NOMO-1 treated with dmso at 0.1 percent for 144 hours (cell line): ENCODE results near the gene SLC16A8.

Source experiments
- DNase-seq: peaks from one replicate; lab custom pipeline; 2025; ENCODE audit not compliant: unreplicated experiment; lab: John Stamatoyannopoulos, UW

SLC16A8 gene

DNA sequence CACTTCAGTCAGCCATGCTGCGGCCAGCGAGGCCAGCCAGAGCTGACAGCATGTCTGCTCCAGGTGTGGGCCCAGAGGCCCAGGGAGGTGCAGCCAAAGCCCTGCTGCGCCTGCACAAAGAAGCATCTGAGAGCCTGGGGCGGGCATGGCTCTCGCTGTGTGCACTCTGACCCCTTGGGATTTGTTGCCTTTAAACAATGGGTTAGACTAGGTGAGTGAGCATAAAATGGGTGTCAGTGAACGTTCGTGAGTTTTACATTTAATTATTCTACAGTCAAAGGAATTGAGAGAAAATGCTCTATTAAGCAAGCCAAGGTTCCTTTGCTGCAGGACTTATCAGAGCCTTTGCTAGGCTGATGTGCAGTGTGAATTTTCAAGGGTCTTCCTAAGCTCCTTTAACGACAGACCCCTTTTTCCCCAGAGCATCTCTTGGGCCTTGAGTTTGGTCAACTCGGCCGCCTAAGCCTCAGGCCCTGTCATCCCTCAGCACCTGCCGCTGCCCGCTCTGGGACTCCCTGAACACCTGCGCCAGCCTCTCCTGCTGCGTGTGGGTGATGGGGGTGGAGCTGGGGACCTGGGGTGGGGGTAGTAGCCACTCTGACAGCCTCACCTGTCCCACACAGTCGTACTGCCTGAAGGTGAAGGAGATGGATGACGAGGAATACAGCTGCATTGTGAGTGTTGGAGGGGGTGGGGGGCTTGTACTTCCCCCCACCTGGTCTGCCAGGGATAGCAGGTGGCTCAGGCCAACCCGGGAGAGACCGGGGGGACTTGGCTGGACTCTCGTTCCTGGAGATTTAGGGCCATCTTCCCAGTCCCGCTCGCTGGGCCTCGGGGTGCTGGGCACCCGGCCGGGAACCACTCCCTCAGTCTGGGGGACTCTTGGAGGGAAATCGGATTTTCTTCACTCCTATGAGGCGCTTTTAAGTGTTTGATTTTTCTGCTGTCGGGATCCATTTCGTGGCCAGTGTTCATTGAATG lies 10.5 kb downstream of the SLC16A8 start:
- no peak for DNase-seq

DNA sequence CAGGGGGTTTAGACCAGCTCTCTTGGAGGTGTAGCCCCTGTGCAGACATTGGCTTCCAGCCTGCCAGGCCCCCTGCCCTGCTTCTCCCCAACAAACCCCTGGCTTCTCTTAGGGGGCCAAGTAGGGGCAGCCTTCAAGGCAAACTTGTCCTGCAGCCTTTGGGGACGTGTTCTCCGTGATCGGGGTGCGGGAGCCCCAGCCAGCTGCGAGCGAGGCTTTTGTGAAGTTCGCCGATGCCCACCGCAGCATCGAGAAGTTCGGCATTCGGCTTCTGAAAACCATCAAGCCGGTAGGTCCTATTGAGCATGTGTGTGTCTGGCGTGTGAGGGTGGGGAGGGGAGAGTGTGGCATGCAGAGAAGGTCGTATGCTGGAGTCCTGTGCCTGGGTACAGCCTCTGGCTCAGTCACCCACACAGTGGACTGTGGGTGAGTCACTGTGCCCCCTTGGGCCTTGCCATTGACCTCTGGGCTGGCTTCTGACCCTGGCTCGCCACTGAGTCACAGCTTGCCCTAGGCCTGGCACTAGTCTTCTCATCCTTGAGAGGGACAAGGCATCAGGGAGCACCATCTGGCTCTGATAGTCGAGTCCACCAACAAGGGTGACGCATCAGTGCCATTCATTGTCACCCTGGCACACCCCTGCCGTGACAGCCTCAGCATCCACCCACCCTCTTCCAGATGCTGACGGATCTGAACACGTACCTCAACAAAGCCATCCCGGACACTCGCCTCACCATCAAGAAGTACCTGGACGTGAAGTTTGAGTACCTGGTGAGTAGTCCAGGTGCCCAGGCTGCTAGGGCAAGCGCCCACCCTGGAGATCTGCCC lies 11.4 kb downstream of the SLC16A8 start:
- DNase-seq = no peak

DNA sequence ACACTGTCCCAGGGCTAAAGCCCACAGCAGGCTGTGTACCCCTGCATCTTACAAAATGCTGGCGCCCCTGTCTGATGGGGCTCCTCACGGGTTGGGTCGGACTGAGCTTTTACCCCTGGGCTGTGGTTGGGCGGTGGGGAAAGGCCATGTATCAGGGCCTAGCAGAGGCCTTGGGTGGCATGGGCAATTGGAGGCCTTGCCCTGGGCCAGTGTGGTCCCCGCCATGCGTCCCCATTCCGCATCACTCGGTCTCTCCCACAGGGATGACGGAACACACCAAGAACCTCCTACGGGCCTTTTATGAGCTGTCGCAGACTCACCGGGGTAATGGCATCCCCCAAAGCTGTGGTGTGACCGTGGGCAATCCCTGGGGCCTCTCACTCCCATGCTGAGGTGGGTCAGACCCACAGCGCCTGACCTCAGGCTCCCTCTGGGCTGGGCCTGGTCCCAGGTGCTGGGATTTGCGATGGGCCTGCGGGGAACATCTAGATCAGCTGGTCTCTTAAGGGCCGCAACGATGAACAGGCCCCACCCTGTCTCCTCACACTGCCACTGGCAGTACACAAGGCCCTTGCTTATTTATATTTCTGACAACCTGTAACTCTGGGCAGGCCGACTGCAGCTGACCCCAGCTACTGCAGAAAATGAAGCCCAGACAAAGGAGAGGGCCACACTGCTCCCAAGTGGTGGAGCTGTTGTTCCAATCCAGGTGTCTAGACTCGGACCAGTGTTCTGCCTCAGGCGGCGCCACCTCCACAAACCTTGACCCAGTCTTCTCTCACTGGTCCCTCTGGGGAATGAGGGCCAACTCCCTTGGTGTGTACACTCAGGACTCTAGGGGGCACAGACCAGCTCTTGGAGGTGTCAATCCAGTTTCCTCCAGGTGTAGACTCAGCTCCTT lies 12.3 kb downstream of the SLC16A8 start:
- no peak for DNase-seq

DNA sequence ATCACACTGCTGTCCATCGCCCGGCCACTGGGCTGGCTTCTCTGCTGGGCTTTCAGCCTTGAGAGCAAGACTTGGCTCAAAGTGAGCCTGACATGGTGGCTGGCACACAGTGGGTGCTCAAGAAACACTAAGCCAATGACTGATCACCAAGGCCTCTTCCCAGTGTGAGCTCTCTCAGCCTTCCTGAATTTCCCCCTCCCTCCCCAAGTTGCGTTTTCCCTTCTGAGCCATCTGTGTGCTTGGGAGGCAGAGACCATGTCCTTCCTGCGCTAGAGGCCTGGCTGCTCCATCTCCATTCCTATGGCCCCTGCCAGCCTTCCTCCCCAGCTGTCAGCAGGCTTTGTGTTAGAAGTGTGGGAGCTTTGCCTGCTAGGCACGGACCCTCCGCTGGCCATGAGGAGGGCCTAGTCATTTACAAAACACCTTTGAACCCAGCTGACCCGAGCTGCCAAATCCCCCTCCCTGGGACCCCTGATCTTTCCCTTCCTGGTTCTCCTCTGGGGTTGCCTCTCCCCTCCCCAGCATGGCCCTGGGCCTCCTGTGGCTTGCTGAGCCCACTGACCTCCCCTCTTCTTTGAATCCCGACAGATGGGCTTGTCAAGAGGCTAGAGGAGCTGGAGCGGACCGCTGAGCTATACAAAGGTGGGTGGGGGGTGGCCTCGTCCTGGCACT lies 13.6 kb downstream of the SLC16A8 start:
- no peak for DNase-seq

DNA sequence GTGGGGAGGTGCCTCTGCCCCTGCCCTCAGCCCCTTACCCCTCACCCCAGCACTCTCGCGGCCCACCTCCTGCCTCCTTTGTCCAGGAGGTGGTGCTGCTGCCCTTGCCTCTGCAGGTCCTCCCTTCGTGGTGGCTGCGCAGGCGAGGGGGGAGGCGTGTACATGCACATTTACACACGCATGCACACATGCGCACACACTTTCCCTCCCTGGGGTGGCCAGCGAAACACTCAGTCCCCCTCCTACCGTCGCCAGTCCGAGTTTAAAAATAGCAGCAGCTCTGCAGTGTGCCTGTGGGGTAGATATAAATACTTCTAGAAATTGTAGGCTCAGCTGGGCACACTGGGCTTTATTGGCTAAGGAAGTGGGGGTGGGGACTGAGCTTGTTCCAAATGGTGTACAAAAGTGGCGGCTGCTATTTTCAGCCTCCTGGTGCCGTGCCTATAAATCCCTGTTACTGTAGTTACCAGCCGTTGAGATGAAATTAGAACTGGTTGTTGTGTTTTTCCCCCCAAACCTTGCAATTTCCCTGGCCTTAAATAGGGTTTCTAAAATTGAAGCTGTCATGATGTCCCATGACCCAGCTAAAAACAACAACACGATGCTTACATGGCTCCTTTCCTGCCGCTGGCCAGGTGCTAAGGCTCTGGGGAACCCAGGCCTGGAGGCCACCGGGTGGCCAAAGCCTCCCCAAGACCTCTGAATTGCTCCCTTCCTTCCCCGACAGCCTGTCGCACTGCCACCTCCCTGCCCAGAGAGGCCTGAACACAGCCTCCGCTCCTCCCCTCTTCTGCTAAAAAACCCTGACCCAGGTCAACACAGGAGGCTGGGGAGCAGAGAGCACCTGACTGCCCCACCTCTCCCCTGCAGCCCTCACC lies 14.4 kb downstream of the SLC16A8 start:
- peak; percentile 72 for DNase-seq

DNA sequence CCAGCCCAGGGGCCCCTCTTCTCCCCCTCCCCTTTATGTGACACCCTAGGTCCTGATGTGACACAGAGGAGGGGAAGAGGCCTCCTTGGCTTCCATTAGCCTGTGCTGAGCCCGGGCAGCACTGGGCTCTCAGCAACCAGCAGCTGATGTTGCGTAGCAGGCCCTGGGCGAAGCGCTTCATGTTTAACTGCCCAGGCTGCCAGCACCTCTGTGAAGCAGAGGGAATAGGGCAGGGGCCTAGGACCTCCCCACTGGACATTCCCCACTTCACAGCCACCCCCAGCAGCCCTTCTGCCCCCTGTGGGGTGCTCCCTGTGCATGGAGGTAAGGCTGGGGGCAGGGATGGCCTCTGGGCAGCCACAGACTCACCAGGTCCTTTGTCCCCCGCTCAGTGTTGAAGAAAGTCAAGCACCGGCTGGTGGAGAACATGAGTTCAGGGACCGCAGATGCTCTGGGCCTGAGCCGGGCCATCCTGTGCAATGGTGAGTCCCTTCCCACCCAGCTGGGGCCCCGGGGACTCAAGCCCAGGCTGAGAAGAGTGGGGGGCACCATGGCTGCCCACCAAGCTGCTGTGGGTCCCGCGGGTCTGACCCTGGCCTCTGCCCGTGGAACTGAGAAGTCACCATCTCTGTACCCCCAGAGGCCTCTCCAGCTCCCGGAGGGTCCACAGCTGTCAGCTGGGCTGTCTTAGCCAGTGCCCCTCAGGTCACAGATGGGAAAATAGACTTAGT lies 15.2 kb downstream of the SLC16A8 start:
- DNase-seq = no peak

DNA sequence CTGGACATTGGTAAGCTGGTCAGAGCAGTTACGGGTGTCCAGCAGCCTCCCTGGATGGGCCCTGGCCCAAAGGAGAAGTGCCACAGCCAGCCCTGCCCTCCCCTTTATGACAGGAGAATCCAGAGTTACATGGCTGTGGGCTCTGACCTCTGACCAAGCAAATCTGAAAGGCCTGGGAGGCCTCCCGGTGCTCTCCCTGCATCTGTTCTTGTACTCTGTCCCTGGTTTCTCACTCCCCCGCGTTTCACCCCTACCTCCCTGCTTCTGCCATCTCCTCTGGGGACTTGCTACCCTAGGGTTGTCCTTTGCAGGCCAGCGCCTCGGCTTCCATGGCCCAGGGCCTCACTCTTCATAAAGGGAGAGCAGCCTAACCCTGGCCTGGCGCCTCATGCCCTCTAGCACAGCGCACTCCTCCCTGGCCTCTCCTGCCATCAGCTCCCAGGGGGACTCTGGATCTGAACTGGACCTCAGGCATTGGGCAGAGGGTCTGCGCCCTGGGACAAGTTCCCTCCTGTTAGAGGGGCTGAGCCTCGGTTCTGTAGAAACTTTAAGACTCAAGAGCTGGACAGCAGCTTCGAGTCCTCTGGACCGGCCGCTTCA lies 16.1 kb downstream of the SLC16A8 start:
- DNase-seq = no peak

- no peak for DNase-seq
Observed at GRCh38 chr22:38067028-38067415, 17.0 kb downstream of the SLC16A8 start.

DNA sequence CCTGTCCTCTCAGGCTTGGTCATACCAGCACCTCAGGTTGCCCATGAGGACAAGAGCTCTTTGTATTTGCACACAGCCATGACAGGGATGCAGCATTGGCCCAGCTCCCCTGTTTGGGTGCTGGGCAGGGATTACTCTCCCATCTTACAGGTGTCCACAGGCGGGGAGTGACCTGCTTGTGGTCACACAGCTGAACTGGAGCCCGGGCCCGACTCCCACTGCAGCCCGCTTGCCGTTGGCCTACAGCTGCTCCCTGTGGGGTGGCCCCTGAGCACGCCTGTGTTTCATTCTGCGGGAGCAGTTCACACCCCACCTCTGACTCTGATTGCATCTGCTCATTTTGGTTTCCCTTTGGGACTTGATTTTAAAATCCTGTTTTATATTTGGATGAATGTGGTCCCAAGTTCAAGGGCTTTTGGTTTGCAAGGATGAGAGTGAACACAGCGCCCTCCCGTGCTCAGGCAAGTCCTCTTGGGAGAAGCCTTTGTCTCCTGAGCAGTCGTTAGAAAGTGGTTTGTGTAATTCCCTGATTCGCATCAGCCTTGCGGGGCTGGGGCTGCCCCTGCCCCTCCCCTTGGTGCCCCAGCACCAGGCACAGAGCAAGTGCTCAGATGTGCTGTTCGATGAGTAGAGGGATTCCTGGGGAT lies 17.5 kb downstream of the SLC16A8 start:
- DNase-seq = no peak

- no peak for DNase-seq
Observed at GRCh38 chr22:38065539-38065938, 18.4 kb downstream of the SLC16A8 start.

- DNase-seq = no peak
Observed at GRCh38 chr22:38062791-38063190, 21.2 kb downstream of the SLC16A8 start.

- DNase-seq = peak; percentile 64
Observed at GRCh38 chr22:38056969-38057891, 26.8 kb downstream of the SLC16A8 start, which contains the start of gene PICK1. TSS of gene PICK1 (plus strand) at chr22:38057404. CDS start at chr22:38057810, 406 bp downstream.

- DNase-seq = peak; percentile 34
Observed at GRCh38 chr22:38051900-38052862, 31.8 kb downstream of the SLC16A8 start.

DNA sequence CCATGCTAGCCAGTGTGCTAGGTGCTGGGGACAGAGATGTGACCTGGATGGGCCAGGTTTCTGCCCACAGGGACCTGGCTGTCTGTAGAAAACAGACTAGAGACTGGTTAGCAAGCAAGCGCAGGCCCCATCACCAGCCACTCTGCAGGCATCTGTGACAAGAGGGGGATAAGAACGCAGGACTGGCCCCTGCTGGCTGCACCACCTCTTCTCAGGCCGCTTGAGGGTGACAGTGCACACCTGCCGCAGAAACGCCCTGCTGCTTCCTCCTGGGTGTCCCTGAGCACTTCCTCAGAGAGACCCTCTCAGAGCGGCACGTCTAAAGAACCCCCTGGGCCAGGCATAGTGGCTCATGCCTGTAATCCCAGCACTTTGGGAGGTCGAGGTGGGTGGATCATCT lies 32.7 kb downstream of the SLC16A8 start:
- no peak for DNase-seq

DNA sequence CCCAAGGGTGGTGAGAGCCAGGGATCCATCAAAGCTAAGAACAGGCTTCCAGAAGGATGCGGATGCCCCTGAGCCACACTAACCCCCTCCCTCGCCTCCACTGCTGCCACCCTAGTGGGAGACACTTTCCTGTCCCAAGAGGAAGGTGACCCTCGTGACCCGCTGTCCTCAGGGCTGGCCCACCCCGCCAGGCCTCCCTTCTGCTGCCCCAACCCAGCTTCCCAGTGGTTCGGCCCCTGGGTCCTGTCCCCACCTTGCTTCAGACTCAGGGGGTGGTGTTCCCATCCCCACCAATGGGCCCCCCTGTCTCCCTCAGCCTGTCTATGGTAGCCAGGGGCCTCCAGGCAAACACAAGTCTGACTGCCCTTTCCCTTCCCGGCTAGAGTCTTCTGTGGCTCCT lies 33.3 kb downstream of the SLC16A8 start:
- no peak for DNase-seq
